K562 (cell line): ENCODE data around the gene BRD7. TPM values are rescaled to one million over a fixed set of nuclear protein-coding genes. Genes with fewer than 3 reads are reported as not detected.

Experiments used
- ATAC-seq: fragments of 200-7000 bp; cut with Tn5 transposase; 3 replicates; pipeline ENCODE4 v1.9.1; 2020; ENCODE audit warnings: moderate library complexity
- BruUV-seq: library from RNA; stranded (reverse); fragments of 400-500 nt; replicated peaks from 2 replicates; lab custom pipeline; 2021; lab: Mats Ljungman, UMichigan
- CTCF ChIA-PET: fragments of 300-600 bp; formaldehyde crosslinking; extraction: SDS; loops from one replicate; lab custom pipeline; 2021; ENCODE audit warnings: low intra/inter-chr PET ratio; lab: Yijun Ruan, JAX
- POLR2A ChIA-PET: fragments of 300-600, 350-650 bp; sonication (Branson Sonifier 250); formaldehyde crosslinking; extraction: SDS; loops from one replicate; lab custom pipeline; 2021; ENCODE audit warnings: antibody characterized with exemption, inconsistent platforms; lab: Yijun Ruan, JAX
- DNase-seq, 4 experiments: peaks; one replicate each; pipeline versions ENCODE4 v3.0.0 to v3.0.0-alpha.2; 2011 to 2018; ENCODE audit warnings: low spot score in 3 of 4, mixed read lengths in 3 of 4; ENCODE audit errors: extremely low read depth in 1 of 4
- FAIRE-seq: peaks from 2 replicates; lab custom pipeline; 2011; peaks lifted over from hg19 to GRCh38; lab: Jason Lieb, UNC
- H2AFZ ChIP-seq: 2 replicates; pipeline ENCODE4 v1.6.0; 2011; ENCODE audit warnings: low read depth, low read length, control low read depth, inconsistent platforms
- H3K27ac ChIP-seq: fragments of 200-600 bp; 3 replicates; pipeline ENCODE4 v1.8.0; 2011; ENCODE audit warnings: low read depth, mild to moderate bottlenecking, control low read depth, inconsistent platforms, low read length, moderate library complexity, mixed read lengths; ENCODE audit errors: extremely low read depth
- H3K27me3 ChIP-seq, 2 experiments: fragments of 300-600 bp in 1 of 2; 2 replicates in 1 of 2; 3 replicates in 1 of 2; pipeline versions ENCODE4 v1.6.0 to v1.8.0; 2011; ENCODE audit warnings: inconsistent platforms in 2 of 2, low read length in 2 of 2, mild to moderate bottlenecking in 1 of 2, mixed read lengths in 1 of 2, moderate library complexity in 1 of 2; ENCODE audit not compliant: control insufficient read depth in 2 of 2, insufficient read depth in 2 of 2
- H3K36me3 ChIP-seq: fragments of 300-600 bp; 3 replicates; pipeline ENCODE4 v1.8.0; 2011; ENCODE audit warnings: mild to moderate bottlenecking, low read length, inconsistent platforms; ENCODE audit not compliant: control insufficient read depth, insufficient read depth
- H3K4me1 ChIP-seq, 2 experiments: fragments of 200-600 bp in 1 of 2; replicated peaks in 1 of 2; 2 replicates in 1 of 2; 3 replicates in 1 of 2; pipeline versions ENCODE4 v1.5.1 to v1.8.0; 2011; ENCODE audit warnings: inconsistent platforms in 2 of 2, low read length in 2 of 2, mild to moderate bottlenecking in 1 of 2, mixed read lengths in 1 of 2, moderate library complexity in 1 of 2; ENCODE audit not compliant: control insufficient read depth in 2 of 2, insufficient read depth in 2 of 2
- H3K4me2 ChIP-seq: 2 replicates; pipeline ENCODE4 v1.6.1; 2011; ENCODE audit warnings: low read length, control low read depth, inconsistent platforms, mixed read lengths; ENCODE audit not compliant: insufficient read depth
- H3K4me3 ChIP-seq: fragments of 200-600 bp; sonication (generic), shearing (Covaris generic); 2 replicates; pipeline ENCODE4 v1.5.1; 2016; ENCODE audit warnings: control low read depth, inconsistent platforms
- H3K79me2 ChIP-seq: fragments of 200-600 bp; 3 replicates; pipeline ENCODE4 v1.8.0; 2011; ENCODE audit warnings: low read length, inconsistent platforms; ENCODE audit not compliant: control insufficient read depth, insufficient read depth
- H3K9ac ChIP-seq, 2 experiments: 2 replicates each; pipeline versions ENCODE4 v1.6.0 to v1.6.1; 2011; ENCODE audit warnings: low read depth in 2 of 2, low read length in 2 of 2, control low read depth in 1 of 2, inconsistent platforms in 1 of 2, mild to moderate bottlenecking in 1 of 2, mixed read lengths in 1 of 2; ENCODE audit not compliant: insufficient read depth in 1 of 2
- H3K9me1 ChIP-seq: one replicate; pipeline ENCODE4 v1.6.0; 2011; ENCODE audit warnings: inconsistent platforms, mild to moderate bottlenecking, low read length, moderate library complexity; ENCODE audit not compliant: control insufficient read depth, insufficient read depth
- H3K9me3 ChIP-seq: replicated peaks from 2 replicates; pipeline ENCODE4 v1.5.1; 2011; ENCODE audit warnings: low read depth, low read length, inconsistent platforms; ENCODE audit not compliant: control insufficient read depth, insufficient read depth
- H4K20me1 ChIP-seq: replicated peaks from 2 replicates; pipeline ENCODE4 v1.6.1; 2011; ENCODE audit warnings: low read length, inconsistent platforms, mixed read lengths; ENCODE audit not compliant: control insufficient read depth, insufficient read depth
- BCOR ChIP-seq: fragments of 450-650 bp; IDR thresholded peaks from 2 replicates; pipeline ENCODE4 v1.6.1; 2016
- KDM1A ChIP-seq, 2 experiments: fragments of 450-650 bp; IDR thresholded peaks; 2 replicates each; pipeline ENCODE4 v1.6.1; 2016; ENCODE audit warnings: mild to moderate bottlenecking in 2 of 2
- RBM25 ChIP-seq: fragments of 200-400 bp; formaldehyde crosslinking; IDR thresholded peaks from 2 replicates; pipeline ENCODE4 v1.6.1; 2018; ENCODE audit warnings: low read length, low read depth, moderate library complexity; ENCODE audit not compliant: severe bottlenecking
- SMARCA5 ChIP-seq: fragments of 450-650 bp; IDR thresholded peaks from 2 replicates; pipeline ENCODE4 v1.6.1; 2016
- SNRNP70 ChIP-seq: fragments of 200-400 bp; formaldehyde crosslinking; optimal IDR thresholded peaks from 2 replicates; pipeline ENCODE3; 2017; ENCODE audit warnings: low read depth, low read length
- YBX1 ChIP-seq: fragments of 450-650 bp; IDR thresholded peaks from 2 replicates; pipeline ENCODE4 v1.7.1; 2016; ENCODE audit warnings: mild to moderate bottlenecking
- ZFP36 ChIP-seq: fragments of 150-350 bp; IDR thresholded peaks from 2 replicates; pipeline ENCODE4 v1.6.1; 2018; ENCODE audit warnings: low read length, low read depth; ENCODE audit not compliant: partially characterized antibody
- WGBS: fragments of 100-300 bp; shearing (Covaris generic); methylation state at CpG from one replicate; pipeline ENCODE4 v1.1.6; 2016; ENCODE audit warnings: low coverage, mixed read lengths; ENCODE audit not compliant: insufficient coverage; ENCODE audit errors: missing lambda C conversion rate; 5-methylcytosine and 5-hydroxymethylcytosine counted together
- in situ Hi-C: fragments of 300-500 bp; cut with MboI; formaldehyde crosslinking; loops from 4 replicates; pipeline ENCODE4 v1.15.0; 2018; ENCODE audit warnings: inconsistent platforms, mixed read lengths
- intact Hi-C: fragments of 100-400 bp; cut with micrococcal nuclease; formaldehyde crosslinking; loops from 2 replicates; pipeline ENCODE4 v1.14.2; 2022
- polyA plus RNA-seq, 8 experiments: library from polyadenylated mRNA; depleted of rRNA in 4 of 8; stranded (reverse) in 5 of 8; unstranded in 3 of 8; fragments of >200 nt; fragmentation: Nextera tagmentation in 2 of 8; fragmentation: Illumina TruSeq in 1 of 8; extraction: Ambion mirVana in 2 of 8; extraction: Trizol in 1 of 8; gene quantifications; 2 replicates each; pipeline versions ENCODE4 v1.2.1 to v1.2.3, GENCODE V29; 2011 to 2014; ENCODE audit warnings: inconsistent platforms in 1 of 8, missing spikeins in 1 of 8
- total RNA-seq, 7 experiments: library from RNA; depleted of rRNA in 6 of 7; stranded (reverse); fragments of >200 nt in 6 of 7; fragmentation: Illumina TruSeq in 2 of 7; extraction: Trizol in 2 of 7; gene quantifications; 2 replicates each; pipeline versions ENCODE4 v1.2.1 to v1.2.3, GENCODE V29; 2011 to 2021; ENCODE audit warnings: low replicate concordance in 1 of 7

BRD7 gene
- total and polyA plus RNA-seq, 9 of the 15 experiments (the other 6 are each of a cell fraction or from before 2014, with no cell fraction given): 20.6 to 101 (median 68.7) TPM

- no TSS peak for BruUV-seq
- no peak overlapping the region for H2AFZ ChIP-seq
- no peaks in the 10 kb centered on the region for H3K9me3 ChIP-seq
- peaks cover 19% of the 10 kb centered on the region; the same call in 1 of the 2 replicates for H4K20me1 ChIP-seq
- in situ Hi-C loops (loop anchor here (25.0 kb wide), 1 partner anchor 1661 kb away; the partner anchor contains the start of gene N4BP1), intact Hi-C loops (no loop called here)
- ATAC-seq (no peak), DNase-seq (no peak), FAIRE-seq (peak; percentile 40)
- POLR2A ChIA-PET: interaction anchor here (0.7 to 5.1 kb wide), 7 partner anchors 10 to 54 kb away, joined by 3 to 34 read pairs (median 5); no protein-coding TSS in a partner anchor
- no peaks in the 10 kb centered on the region for H3K27me3 ChIP-seq
- 72% methylated on average over 4 of the region's 5 CpGs for WGBS
- 0 out of 2 replicates have a peak overlapping the region, but pooled peaks have one; percentile 6 for H3K4me2 ChIP-seq
- H3K9me1 ChIP-seq: peaks cover 3% of the 10 kb centered on the region
- no peak overlapping the region for H3K4me3 ChIP-seq
- H3K79me2 ChIP-seq: peaks cover 98% of the 10 kb centered on the region
- H3K36me3 ChIP-seq: peaks cover 56% of the 10 kb centered on the region
- H3K9ac ChIP-seq: peak overlapping the region in 1 of 2 experiments; percentile 80; a peak in 2 of 4 replicates
- CTCF ChIA-PET: no interaction called here
- peaks cover 35 to 73% of the 10 kb centered on the region in 2 experiments for H3K4me1 ChIP-seq
- H3K27ac ChIP-seq: no peak overlapping the region
- peak; percentile 63; the same call in 1 of the 2 replicates for TF ChIP-seq SMARCA5
- peak in 1 of 2 experiments; percentile 56; a peak in 3 of 4 replicates for TF ChIP-seq KDM1A (IDR thresholded peaks at IDR 0.05)
- TF ChIP-seq BCOR: peak; percentile 86
- TF ChIP-seq YBX1: no peak
- TF ChIP-seq RBM25: peak; percentile 90
- TF ChIP-seq ZFP36: peak; percentile 82
- TF ChIP-seq SNRNP70: no peak
These were observed 96.0 kb downstream of the BRD7 start for GRCh38 chr16:50272687-50273381.
